ENCODE results near the gene KCNIP2.

KCNIP2 gene

GRCh38 chr10:101832325-101832771, 11.3 kb downstream of the KCNIP2 start:
- Histone ChIP-seq H2AFZ (ENCODE audit: low read depth) (no peak overlapping the region), H3K79me2 (ENCODE audit: insufficient read depth, low read depth) (no peaks in the 10 kb centered on the region), H4K20me1 (ENCODE audit: insufficient read depth) (no peaks in the 10 kb centered on the region), H3K27me3 (ENCODE audit: insufficient read depth, low read depth) (no peaks in the 10 kb centered on the region), H3K9ac (no peak overlapping the region), H3K4me2 (no peak overlapping the region), H3K4me1 (ENCODE audit: low read depth, poor library complexity, severe bottlenecking) (peaks cover 17% of the 10 kb centered on the region), H3K27ac (no peak overlapping the region), H3K36me3 (ENCODE audit: insufficient read depth) (no peaks in the 10 kb centered on the region), H3K4me3 (IDR thresholded peaks at IDR 0.05; ENCODE audit: insufficient read depth, low read depth, low read length) (no peak overlapping the region)
- TF ChIP-seq CTCF (conservative IDR thresholded peaks at IDR 0.05; ENCODE audit: low read depth, low read length) = no peak

- Histone ChIP-seq H4K20me1 (ENCODE audit: insufficient read depth) (no peaks in the 10 kb centered on the region), H3K27ac (peak overlapping the region; percentile 76), H3K4me3 (IDR thresholded peaks at IDR 0.05; ENCODE audit: insufficient read depth, low read depth, low read length) (no peak overlapping the region), H3K36me3 (ENCODE audit: insufficient read depth) (no peaks in the 10 kb centered on the region), H3K4me2 (peak overlapping the region; percentile 89), H3K27me3 (ENCODE audit: insufficient read depth, low read depth) (no peaks in the 10 kb centered on the region), H2AFZ (ENCODE audit: low read depth) (peak overlapping the region; percentile 85), H3K4me1 (ENCODE audit: low read depth, poor library complexity, severe bottlenecking) (peaks cover 17% of the 10 kb centered on the region), H3K79me2 (ENCODE audit: insufficient read depth, low read depth) (no peaks in the 10 kb centered on the region), H3K9ac (peak overlapping the region; percentile 61; the same call in 1 of the 2 replicates)
- TF ChIP-seq CTCF (conservative IDR thresholded peaks at IDR 0.05; ENCODE audit: low read depth, low read length) = no peak
These were observed 12.3 kb downstream of the KCNIP2 start for GRCh38 chr10:101831169-101831811.

DNA sequence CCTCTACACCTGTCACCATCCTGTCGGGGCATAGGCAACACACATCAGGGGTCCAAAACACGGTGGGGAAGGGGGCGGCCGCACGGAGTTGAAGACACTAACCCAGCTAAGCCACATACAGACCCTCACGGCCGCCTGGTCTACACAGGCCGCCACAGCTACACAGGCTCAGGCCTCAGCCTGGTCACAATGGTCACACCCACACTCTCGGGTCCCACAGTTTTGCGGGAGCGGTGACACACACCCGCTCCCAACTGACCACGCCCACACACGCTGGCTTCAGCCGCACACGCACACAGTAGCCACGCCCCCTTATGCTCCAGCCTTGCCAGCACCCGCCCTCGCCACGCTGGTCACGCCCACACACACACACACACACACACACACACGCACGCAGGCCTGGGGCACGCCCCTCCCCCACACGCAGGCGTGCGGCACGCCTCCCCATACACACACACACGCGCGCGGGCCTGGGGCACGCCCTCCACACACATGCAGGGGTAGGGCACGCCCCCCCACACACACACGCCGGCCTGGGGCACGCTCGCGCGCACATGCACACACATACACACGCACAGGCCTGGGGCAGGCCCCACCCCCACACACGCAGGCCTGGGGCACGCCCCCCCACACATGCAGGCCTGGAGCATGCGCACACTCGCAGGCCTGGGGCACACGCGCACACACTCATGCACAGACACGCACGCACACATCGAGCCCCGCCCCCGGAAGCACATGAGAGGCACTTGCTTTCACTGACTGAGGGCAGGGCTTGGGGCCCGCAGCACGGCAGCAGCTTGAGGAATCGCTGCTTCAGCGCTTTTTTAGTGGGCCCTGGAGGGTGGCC, 13.1 kb downstream of the KCNIP2 start:
- Histone ChIP-seq H3K27me3 (ENCODE audit: insufficient read depth, low read depth) (no peaks in the 10 kb centered on the region), H3K27ac (peak overlapping the region; percentile 76), H3K4me2 (peak overlapping the region; percentile 89), H3K4me3 (IDR thresholded peaks at IDR 0.05; ENCODE audit: insufficient read depth, low read depth, low read length) (no peak overlapping the region), H3K9ac (peak overlapping the region; percentile 61; the same call in 1 of the 2 replicates), H4K20me1 (ENCODE audit: insufficient read depth) (no peaks in the 10 kb centered on the region), H3K79me2 (ENCODE audit: insufficient read depth, low read depth) (no peaks in the 10 kb centered on the region), H2AFZ (ENCODE audit: low read depth) (peak overlapping the region; percentile 85), H3K4me1 (ENCODE audit: low read depth, poor library complexity, severe bottlenecking) (peaks cover 17% of the 10 kb centered on the region), H3K36me3 (ENCODE audit: insufficient read depth) (no peaks in the 10 kb centered on the region)
- no peak for TF ChIP-seq CTCF (conservative IDR thresholded peaks at IDR 0.05; ENCODE audit: low read depth, low read length)

- H3K36me3 ChIP-seq (ENCODE audit: insufficient read depth) = no peaks in the 10 kb centered on the region
- peak overlapping the region; percentile 85; the same call in 1 of the 2 replicates for H2AFZ ChIP-seq (ENCODE audit: low read depth)
- H3K9ac ChIP-seq = peak overlapping the region; percentile 61; the same call in 1 of the 2 replicates
- no peaks in the 10 kb centered on the region for H4K20me1 ChIP-seq (ENCODE audit: insufficient read depth)
- no peak overlapping the region for H3K4me3 ChIP-seq (IDR thresholded peaks at IDR 0.05; ENCODE audit: insufficient read depth, low read depth, low read length)
- H3K4me1 ChIP-seq (ENCODE audit: low read depth, poor library complexity, severe bottlenecking) = peaks cover 17% of the 10 kb centered on the region
- peak overlapping the region; percentile 89 for H3K4me2 ChIP-seq
- no peak for TF ChIP-seq CTCF (conservative IDR thresholded peaks at IDR 0.05; ENCODE audit: low read depth, low read length)
- no peaks in the 10 kb centered on the region for H3K27me3 ChIP-seq (ENCODE audit: insufficient read depth, low read depth)
- H3K79me2 ChIP-seq (ENCODE audit: insufficient read depth, low read depth) = no peaks in the 10 kb centered on the region
- peak overlapping the region; percentile 76 for H3K27ac ChIP-seq
These were observed 13.9 kb downstream of the KCNIP2 start for GRCh38 chr10:101829561-101830315.
